HG02759 (cell line): ENCODE results near the gene BARX1.

Experiments used
- ATAC-seq: cut with Tn5 transposase; IDR thresholded peaks from one replicate; pipeline ENCODE4 v1.9.1; 2021; ENCODE audit warnings: mild to moderate bottlenecking, moderate library complexity; ENCODE audit not compliant: unreplicated experiment

The BARX1 gene

DNA sequence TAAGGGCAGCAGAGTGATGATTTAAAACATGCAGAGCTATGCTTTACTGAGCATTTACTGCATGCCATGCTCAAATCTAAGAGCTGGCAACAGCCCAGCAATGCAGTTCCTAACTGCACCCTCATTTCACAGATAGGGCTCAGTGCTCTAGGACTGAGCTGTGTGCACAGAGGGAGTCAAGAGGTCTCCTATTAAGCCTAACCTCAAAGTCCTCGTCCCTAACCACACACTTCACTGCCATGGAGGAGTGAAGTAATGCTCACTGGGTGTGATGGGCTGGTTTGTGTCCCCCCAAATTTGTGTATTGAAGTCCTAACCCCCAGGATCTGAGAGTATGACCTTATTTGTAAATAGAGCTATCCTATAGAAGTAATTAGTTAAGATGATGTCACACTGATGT lies 25.9 kb downstream of the BARX1 start:
- no peak for ATAC-seq

DNA sequence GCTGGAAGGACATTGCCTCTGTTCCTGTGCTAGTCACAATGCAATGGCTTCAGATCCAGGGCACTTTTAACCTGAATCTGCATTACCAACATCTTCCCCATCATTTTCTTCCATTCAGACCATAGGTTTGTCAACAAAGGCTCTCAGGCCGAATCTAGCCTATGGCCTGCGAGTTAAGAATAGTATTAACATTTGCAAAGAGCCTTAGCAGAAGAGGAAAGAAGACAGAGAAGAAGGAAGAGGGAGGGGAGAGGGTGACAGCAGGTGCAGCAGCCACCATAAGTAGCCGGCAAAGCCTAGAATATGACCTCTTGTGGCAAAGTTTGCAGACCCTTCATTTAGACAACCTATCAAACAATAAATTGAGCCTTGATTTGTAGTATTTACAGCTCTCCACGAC lies 32.6 kb downstream of the BARX1 start:
- ATAC-seq, result no peak

DNA sequence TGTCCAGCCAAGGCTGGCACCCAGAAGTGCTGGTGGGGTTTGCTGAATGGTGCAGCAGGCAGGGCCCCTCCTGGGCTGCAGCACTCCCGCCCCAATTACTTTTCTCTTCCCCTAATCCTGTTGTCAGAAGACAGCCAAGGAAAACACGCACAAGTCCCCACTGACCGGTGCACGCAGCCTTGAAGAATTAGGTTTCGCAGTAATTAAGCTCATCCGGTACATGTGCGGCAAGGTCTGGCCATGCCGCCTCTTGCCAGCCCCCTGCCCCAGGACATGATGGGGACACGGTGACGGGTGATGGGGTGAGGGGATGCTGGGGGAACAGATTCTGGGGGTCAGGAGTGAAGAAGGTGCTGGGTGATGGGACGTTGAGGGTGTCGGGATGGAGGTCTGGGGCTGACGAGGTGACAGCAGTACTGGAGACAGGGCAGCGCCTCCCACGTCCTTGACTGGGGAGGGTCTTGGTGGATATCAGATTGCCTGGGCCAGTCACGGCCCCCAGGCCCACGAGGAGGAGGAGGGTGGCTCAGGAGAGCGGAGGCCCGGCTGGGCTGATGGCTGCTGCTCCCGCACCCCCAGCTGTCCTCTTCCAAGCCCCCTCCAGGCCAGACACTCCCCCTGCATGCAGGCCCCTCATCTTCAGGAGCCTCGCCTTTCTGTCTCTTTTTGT lies 34.9 kb downstream of the BARX1 start:
- ATAC-seq, result no peak

DNA sequence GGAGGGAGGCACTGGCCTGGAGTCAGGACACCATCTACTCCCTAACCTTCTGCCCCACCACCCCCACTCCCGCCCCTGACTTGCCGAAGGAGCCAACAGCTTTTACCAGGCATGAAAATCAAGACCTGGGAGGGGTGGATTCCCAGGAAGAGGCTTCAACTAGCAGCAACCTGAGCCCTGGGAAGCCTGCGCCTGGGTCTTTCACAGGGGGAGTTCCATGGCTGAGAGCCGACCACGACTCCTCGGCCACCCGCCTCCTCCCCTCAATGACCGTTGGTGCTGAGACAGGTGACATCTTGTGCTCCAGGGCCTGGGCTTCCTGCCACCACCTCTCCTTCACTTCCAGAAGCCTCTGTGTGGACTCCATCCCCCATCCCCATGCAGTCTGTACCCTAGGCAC lies 37.1 kb downstream of the BARX1 start:
- no peak for ATAC-seq

DNA sequence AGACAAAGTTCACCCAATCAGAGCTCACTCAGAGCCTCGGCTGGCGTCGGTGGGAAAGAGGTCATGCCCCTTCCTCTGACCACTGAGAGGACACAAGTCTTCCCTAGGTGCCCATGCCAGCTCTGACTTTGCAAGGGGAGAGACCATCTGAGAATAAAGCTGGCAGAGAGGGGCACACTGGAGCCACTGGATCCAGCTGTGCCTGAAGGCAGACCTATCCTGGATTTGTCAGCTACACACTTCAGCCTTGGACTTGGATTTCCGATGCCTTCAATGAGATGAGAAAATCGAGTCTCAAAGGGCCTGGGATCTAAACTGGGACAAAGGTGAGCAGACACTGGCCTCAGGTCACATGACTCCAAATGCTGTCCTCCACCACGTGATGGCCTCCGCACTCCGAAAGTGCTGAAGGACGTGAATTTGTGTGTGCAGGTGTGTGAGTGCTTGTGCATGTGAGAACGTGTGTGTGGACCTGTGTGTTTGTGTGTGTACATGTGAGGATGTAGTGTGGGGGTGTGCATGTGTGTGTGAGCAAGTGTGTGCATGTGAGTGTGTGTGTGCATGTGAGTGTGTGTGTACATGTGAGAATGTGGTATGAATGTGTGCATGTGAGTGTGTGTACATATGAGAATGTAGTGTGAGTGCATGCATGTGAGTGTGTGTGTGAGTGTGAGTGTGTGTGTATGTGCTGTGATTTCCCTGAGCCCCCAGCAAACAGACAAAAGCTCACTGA lies 37.9 kb downstream of the BARX1 start:
- ATAC-seq, result no peak

DNA sequence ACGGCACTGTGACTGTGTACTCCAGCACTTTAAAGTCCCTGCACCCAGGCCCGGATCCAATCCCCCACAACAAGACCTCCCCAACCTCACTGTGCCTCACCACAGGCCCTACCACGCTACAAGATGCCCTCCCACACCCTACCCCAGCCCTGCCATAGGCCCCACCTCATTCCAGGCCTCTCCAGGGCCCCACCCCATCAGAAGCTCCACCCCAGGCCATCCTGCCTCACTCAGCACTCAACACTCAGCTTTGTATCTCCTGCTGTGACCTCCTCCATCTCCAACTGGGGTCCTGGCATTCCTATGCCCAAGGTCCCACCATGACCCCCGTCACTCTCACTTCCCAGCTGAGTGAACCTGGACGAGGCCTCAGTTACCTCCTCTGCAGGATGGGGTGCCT lies 38.8 kb downstream of the BARX1 start:
- no peak for ATAC-seq

DNA sequence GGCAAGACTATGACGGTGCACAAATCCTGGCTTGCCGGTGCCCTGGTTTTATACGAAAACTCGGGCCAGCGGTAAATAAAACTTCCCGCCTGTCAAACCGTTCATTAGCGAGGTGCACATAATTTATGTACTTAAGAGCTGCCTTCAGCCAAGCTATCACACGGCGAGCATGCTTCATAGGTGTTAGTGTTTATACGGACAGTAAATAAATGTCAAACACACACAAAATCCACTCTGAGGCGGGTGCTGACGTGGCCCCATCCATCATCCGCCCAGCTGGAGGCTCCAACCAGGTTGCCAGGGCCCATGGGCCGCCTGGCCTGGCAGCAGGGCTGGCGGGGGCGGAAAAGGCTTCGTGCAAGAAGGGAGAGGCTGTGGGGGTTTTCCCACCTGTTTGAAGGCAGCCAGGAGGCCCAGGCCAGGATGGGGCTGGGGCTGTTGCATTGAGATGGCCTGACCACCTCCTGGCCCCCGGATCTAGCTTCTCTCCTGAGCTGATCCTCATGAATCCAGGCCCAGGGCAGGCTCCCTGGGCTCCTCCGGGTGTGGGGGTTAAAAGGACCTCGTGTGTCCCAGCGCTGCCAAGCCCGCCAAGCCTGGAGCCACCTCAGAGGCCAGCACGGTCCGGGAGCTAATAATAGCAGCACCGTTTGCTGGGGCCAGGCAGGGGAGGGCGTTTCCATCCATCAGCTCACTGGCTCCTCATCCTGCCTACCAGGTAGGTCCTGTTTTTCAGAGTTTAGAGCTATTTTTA lies 43.2 kb downstream of the BARX1 start:
- no peak for ATAC-seq

DNA sequence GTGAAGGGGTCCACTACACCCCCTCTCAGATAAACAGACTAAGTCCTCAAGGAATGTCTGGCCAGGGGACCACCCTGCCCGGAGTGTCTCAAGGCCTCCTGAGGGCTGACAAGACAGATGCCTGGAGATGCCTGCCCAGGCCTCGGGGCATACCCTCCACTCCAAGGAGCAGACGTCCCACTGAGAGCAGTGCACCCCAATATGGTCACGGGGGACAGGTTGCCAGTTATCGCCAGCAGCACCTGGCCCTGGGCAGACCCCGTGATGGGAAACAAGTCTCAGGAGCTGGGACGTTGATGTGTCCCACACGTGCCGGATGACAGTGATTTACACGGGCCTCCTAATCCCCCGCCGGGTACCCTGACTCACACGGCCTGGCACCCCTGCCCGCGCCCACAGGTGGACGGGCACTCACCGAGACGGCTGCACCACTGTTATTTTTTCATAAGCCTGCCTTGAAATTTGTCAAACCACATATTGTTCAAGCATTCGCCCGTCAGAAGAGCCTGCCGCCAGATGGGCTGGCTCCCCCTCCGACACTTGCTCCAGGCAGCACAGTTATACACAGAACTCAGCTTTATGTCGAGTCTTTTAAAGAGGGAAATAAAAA lies 43.9 kb downstream of the BARX1 start:
- no peak for ATAC-seq

DNA sequence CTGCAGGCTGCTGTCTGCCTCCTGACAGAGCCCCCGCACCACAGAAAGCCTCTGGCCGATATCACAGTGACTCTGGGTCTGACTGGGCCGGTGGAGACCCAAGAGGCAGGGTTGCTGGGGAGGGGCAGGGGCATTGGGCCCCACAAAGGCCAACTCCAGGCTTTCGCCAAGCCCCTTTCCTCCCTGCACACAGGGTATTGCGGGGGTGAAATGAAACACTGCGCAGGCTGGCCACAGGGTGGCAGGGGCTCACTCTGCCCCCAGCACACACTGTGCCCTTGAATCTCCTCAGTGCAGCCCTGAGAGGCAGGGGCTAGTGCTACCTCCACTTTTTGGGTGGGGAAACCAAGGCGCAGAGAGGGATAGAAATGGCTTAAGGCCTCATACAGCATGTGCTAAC lies 44.6 kb downstream of the BARX1 start:
- ATAC-seq, result no peak

DNA sequence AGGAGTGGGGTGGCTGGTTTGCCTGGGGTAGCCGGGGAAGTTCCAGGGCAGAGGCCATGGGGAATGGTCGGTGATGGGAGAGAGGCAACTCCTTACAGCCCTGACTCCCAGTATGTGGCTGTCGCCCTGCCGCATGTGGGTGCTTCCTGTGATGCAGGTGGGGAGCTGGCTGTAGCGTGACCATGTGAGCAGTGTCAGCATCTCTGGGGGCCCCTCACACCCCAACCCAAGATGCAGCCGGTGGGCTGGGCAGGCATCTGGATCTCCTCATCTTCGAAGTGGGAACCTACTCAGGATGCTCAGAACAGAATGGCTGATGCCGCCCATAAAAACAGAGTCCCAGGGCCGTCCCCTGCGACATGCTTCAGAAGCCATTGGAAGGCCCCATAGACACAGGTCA lies 45.0 kb downstream of the BARX1 start:
- ATAC-seq, result no peak

DNA sequence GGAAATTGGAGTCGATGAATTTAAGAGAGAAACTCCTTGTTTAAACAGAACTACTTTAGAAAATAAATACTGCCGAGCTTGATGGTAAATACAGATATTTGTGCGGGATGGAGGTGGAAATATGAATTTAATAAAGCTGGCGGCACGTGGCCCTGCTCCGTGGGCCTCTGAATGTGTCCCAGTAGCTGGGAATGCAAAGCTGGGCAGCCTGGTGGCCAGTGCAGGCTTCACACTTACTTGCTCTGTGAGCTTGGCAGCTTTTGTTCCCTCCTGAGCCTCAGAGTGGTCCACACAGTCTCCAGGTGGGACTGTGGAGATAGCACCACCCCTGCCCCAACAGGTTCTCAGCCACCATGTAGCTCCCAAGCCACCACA lies 45.9 kb downstream of the BARX1 start:
- ATAC-seq, result no peak

DNA sequence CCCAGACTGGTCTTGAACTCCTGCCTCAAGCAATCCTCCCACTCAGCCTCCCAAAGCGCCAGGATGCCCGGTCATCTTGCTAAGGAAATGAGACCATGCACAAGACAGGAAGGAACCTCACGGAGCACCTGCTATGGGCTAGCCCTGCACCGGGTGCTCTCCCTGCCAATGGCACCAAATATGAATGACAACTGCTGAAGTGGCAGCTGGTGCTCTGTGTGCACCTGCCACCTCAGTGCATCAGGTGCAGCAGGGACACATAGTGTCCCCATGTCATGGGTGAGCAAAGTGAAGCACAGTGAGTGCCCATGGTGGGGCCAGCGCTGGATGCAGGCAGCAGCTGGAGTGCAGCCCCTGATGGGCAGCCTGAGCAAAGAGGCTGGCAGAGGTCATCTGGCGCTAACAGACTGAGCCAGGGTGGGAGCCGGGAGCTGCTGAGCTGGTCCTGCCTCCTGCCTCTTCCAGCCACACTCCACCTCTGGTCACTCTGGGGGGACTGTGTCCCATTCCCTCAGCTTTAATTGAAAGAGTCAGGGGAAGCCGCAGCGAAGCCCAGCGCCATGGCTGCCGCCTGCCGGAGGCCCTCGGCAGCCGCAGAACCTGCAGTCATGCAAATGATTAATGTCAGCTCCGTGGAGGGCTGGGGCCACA lies 46.4 kb downstream of the BARX1 start:
- ATAC-seq, result no peak

DNA sequence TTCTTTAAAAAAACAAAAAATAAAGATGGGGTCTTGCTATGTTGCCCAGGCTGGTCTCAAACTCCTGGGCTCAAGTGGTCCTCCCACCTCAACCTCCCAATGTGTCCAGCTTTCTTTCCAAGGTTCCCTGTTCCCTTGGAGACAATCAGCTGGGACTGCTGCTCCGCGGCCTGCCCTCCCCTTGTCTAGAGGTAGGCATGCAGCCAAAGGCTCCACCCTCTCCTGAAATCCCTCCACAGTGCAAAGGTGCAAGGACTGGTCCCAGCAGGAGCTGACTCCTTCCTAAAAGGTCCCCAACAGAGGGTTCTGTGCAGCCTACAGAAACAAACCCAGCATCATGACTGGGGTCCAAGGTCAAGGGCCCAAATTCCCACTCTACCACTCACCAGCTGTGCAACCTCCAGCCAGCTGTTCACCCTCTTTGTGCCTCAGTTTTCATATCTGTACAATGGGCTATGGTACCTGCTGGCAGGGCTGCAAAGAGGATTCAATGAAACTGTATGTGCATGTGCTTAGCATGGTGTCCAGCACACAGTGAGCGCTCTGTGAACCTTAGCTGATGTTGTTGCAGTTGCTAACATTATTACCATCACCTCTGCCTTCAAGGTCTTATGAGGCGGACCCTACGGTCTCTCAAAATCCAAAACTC lies 47.5 kb downstream of the BARX1 start:
- ATAC-seq, result no peak

DNA sequence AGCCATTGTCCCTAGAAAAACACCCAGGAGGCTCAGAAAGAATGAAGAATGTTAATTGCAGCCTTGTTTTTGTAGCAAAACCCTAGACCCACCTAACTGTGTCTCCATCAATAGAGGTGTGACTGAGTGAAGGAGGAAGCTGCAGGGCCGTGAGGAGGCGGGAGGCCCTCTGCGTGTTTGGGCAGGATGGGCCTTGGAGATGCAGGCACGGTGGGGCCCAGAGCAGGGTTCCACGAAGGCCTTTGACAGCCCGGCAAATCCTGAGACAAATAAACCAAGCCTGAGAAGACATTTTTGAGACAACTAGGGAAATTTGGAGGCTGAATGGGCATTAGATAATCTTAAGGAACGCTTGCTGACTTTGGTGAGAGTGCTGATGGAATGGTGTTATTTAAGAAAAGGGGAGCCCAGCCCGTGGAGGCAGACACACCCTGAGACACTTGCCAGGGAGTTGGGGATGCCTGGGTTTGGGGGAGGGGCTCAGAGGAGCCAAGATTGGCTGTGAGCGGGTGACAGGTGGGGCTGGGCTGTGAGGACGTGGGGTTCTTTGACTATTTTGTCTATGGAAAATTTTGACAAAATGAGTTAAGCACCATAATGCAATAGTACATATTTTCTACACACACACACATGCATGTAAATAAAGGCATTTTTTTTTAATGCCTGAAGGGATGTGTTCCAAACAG lies 48.8 kb downstream of the BARX1 start:
- no peak for ATAC-seq

DNA sequence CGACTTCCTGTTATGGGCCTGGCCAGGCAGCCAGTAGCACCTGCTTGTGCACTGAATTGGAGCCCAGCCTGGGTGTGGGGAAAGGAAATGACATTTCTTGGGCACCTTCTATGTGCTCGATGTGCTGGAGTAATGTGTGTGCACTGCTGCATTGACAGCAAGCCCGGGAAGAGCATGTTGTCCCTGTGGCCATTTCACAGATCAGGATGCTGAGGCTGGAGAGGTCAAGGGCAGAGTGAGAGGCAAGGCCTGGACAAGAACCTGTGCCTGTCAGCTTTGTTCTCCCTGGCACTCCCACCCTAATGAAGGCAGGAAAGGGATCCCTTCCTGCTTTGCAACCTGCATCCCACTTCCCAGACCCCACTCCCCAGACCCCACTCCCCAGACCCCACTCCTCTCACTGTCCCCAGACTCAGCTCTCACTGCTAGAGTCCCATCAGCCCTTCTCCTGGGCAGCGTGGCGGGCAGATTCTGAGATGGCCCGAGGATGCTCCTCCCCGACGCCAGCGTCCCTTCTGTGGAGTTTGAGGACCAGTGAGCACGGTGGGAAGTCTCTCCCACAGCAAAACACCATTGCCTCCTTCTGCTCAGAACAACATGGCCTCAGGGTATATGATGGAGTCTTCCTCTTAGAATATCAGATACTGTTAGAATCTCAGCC lies 49.6 kb downstream of the BARX1 start:
- no peak for ATAC-seq

DNA sequence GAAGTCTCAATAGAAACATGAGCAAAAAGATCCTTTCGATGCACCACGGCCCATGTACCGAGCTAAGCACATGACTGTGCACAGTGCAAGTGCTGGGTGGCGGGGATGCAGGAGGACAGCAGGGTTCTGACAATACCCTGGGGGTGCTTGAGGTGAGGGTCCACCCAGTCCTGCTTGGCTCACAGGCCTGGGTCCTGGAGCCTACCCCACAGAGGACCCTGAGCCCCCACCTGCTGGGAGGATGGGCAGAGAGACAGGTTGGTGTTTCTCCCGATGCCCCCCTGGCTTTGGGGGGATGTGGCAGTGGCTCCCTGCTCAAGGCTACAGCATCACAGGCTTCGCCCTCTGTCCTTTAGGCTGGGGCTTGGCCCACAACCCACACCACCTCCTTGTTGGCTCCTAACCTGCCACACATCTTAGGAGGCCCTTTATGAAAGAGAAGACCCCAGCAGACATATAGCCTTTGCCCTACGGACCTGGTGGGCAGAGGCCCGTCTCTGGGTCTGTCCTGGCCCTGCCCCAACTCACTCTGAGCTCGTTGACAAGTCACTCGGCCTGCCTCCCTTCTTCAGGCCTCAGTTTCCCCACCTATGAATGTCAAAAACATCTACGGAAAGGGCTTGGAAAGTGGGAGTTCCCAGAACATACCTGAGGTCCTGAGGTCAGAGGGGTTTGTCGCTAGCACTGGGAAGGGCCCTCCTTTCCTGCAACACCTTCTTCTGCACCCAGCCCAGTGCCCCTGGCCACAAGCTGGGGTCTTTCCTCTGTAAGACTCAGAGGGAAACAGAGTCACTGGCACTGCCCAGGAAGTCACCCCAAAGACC lies 50.3 kb downstream of the BARX1 start:
- no peak for ATAC-seq

DNA sequence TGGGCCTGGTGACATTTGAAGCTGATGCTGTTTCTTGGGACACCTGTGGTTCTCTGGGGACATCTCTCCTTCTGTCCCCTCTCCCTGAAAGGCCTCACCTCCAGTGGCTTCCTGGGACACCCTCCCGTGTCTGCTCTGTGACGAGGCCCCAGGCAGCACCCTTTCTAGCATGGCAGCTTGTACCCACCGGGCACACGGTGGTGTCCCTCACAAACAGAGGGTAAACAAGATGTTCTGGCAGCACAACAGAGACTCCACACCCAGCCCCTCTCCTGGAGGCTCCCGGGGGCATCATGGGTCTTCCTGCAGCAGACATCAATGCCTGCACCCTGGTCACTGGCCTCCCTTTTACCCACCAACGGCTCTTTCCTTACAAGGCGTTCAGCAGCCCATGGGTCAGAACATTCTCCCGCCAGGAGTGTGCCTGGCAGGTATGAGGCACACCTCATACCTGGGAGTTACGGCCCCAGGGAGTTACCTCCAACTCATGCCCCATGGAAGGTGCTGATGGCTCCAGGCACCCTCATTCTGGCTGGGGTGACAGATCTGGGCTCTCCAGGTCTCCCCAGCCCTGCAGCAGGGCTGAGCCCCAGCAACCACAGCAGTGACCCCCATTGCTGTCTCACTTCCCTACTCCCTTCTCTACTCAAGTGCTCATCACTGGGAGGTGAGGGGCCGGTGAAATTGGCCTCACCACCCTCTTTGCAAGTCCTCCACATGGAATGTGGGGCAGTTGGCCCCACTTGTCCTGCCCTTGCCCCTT lies 51.1 kb downstream of the BARX1 start:
- ATAC-seq, result no peak
